H1 (cell line): Measurements from ENCODE around the gene CACNA2D1. TPM values are rescaled to one million over a fixed set of nuclear protein-coding genes. Genes with fewer than 3 reads are reported as not detected.

Experiments used
- CTCF ChIA-PET: fragments of 300-600 bp; sonication (Branson Sonifier 250); formaldehyde crosslinking; loops from one replicate; lab custom pipeline; 2021; ENCODE audit not compliant: partially characterized antibody; lab: Charles Lee
- POLR2A ChIA-PET: fragments of 300-600 bp; sonication (Branson Sonifier 250); formaldehyde crosslinking; loops from one replicate; lab custom pipeline; 2021; ENCODE audit warnings: inconsistent platforms; ENCODE audit not compliant: partially characterized antibody; lab: Charles Lee
- DNase-seq, 2 experiments: peaks; one replicate each; pipeline versions ENCODE4 v3.0.0 to v3.0.0-alpha.2; 2010 to 2022; ENCODE audit warnings: low spot score in 2 of 2, low read depth in 1 of 2, mixed read lengths in 1 of 2
- FAIRE-seq: peaks from 2 replicates; lab custom pipeline; 2011; peaks lifted over from hg19 to GRCh38; lab: Jason Lieb, UNC
- H2AFZ ChIP-seq: 2 replicates; pipeline ENCODE4 v1.8.1; 2012; ENCODE audit warnings: low read length, inconsistent platforms
- H2AK5ac ChIP-seq: 2 replicates; pipeline ENCODE4 v1.6.1; 2013; ENCODE audit warnings: low read depth, low read length
- H2BK120ac ChIP-seq: replicated peaks from 2 replicates; pipeline ENCODE3; 2013; ENCODE audit warnings: low read depth, low read length, inconsistent platforms
- H2BK12ac ChIP-seq: 2 replicates; pipeline ENCODE4 v1.6.1; 2013; ENCODE audit warnings: low read depth, low read length
- H2BK15ac ChIP-seq: 2 replicates; pipeline ENCODE4 v1.6.1; 2013; ENCODE audit warnings: low read length
- H2BK20ac ChIP-seq: 2 replicates; pipeline ENCODE4 v1.6.1; 2013; ENCODE audit warnings: low read length
- H2BK5ac ChIP-seq: 2 replicates; pipeline ENCODE4 v1.6.1; 2013; ENCODE audit warnings: low read depth, low read length
- H3K14ac ChIP-seq: 2 replicates; pipeline ENCODE4 v1.6.1; 2013; ENCODE audit warnings: inconsistent platforms; ENCODE audit not compliant: insufficient read length
- H3K18ac ChIP-seq: 2 replicates; pipeline ENCODE4 v1.6.1; 2013; ENCODE audit warnings: low read length; ENCODE audit errors: extremely low read depth
- H3K23ac ChIP-seq: 2 replicates; pipeline ENCODE4 v1.6.1; 2013; ENCODE audit warnings: inconsistent platforms; ENCODE audit not compliant: insufficient read length
- H3K23me2 ChIP-seq: 2 replicates; pipeline ENCODE4 v1.6.1; 2013; ENCODE audit warnings: low read depth, low read length
- H3K27ac ChIP-seq: 2 replicates; pipeline ENCODE4 v1.6.1; 2011; ENCODE audit warnings: low read depth, low read length, inconsistent platforms
- H3K27me3 ChIP-seq, 4 experiments: replicated peaks in 1 of 4; 1 replicate in 1 of 4; 2 replicates in 3 of 4; pipeline versions ENCODE4 v1.6.1 to v1.8.1; 2011 to 2013; ENCODE audit warnings: low read length in 3 of 4, mild to moderate bottlenecking in 3 of 4, inconsistent platforms in 2 of 4, mixed read lengths in 2 of 4, moderate library complexity in 1 of 4; ENCODE audit not compliant: control insufficient read depth in 3 of 4, insufficient read depth in 3 of 4; ENCODE audit errors: extremely low read depth in 1 of 4
- H3K36me3 ChIP-seq, 4 experiments: 2 replicates each; pipeline versions ENCODE4 v1.6.1 to v1.8.1; 2011 to 2013; ENCODE audit warnings: mild to moderate bottlenecking in 4 of 4, low read length in 3 of 4, moderate library complexity in 2 of 4, control low read depth in 1 of 4, inconsistent platforms in 1 of 4; ENCODE audit not compliant: insufficient read depth in 4 of 4, control insufficient read depth in 2 of 4
- H3K4ac ChIP-seq: replicated peaks from 2 replicates; pipeline ENCODE3; 2013; ENCODE audit warnings: low read length, low read depth, mixed read lengths, inconsistent platforms; ENCODE audit not compliant: insufficient read length
- H3K4me1 ChIP-seq, 4 experiments: replicated peaks in 1 of 4; 1 replicate in 1 of 4; 2 replicates in 3 of 4; pipeline versions ENCODE4 v1.6.1 to v1.8.1; 2011 to 2013; ENCODE audit warnings: low read length in 3 of 4, inconsistent platforms in 2 of 4, mixed read lengths in 1 of 4; ENCODE audit not compliant: insufficient read depth in 4 of 4, control insufficient read depth in 3 of 4
- H3K4me2 ChIP-seq, 2 experiments: 2 replicates each; pipeline versions ENCODE4 v1.6.1 to v1.8.1; 2011 to 2013; ENCODE audit warnings: low read depth in 2 of 2, low read length in 2 of 2, control low read depth in 1 of 2, inconsistent platforms in 1 of 2, mild to moderate bottlenecking in 1 of 2; ENCODE audit not compliant: insufficient read depth in 1 of 2
- H3K4me3 ChIP-seq, 4 experiments: fragments of 200-600, 300-600 bp in 1 of 4; sonication (generic), shearing (Covaris generic), sonication (Bioruptor Twin) in 1 of 4; 2 replicates each; pipeline versions ENCODE4 v1.5.1 to v1.8.1; 2011 to 2016; ENCODE audit warnings: low read length in 4 of 4, low read depth in 3 of 4, control low read depth in 2 of 4, inconsistent platforms in 2 of 4, mild to moderate bottlenecking in 2 of 4, mixed read lengths in 1 of 4, moderate library complexity in 1 of 4; ENCODE audit not compliant: insufficient read depth in 2 of 4; ENCODE audit errors: extremely low read depth in 1 of 4
- H3K56ac ChIP-seq: replicated peaks from 2 replicates; pipeline ENCODE3; 2013; ENCODE audit warnings: low read depth, mild to moderate bottlenecking, mixed read lengths, low read length, inconsistent platforms; ENCODE audit not compliant: insufficient read length
- H3K79me1 ChIP-seq: 2 replicates; pipeline ENCODE4 v1.6.1; 2013; ENCODE audit warnings: low read depth, low read length, control low read depth
- H3K79me2 ChIP-seq, 2 experiments: 2 replicates each; pipeline versions ENCODE4 v1.6.1 to v1.8.1; 2012 to 2013; ENCODE audit warnings: low read length in 2 of 2, mild to moderate bottlenecking in 2 of 2, inconsistent platforms in 1 of 2; ENCODE audit not compliant: insufficient read depth in 2 of 2, control insufficient read depth in 1 of 2
- H3K9ac ChIP-seq, 4 experiments: replicated peaks in 1 of 4; 1 replicate in 1 of 4; 2 replicates in 3 of 4; pipeline versions ENCODE4 v1.6.1 to v1.8.1; 2011 to 2013; ENCODE audit warnings: low read depth in 3 of 4, low read length in 3 of 4, control low read depth in 2 of 4, mild to moderate bottlenecking in 2 of 4, moderate library complexity in 2 of 4, inconsistent platforms in 1 of 4; ENCODE audit errors: extremely low read depth in 1 of 4
- H3K9me3 ChIP-seq, 2 experiments: 2 replicates each; pipeline versions ENCODE4 v1.6.1 to v1.8.1; 2012 to 2013; ENCODE audit warnings: mild to moderate bottlenecking in 2 of 2, moderate library complexity in 2 of 2, control low read depth in 1 of 2, inconsistent platforms in 1 of 2, low read depth in 1 of 2, low read length in 1 of 2, mixed read lengths in 1 of 2; ENCODE audit not compliant: insufficient read depth in 2 of 2
- H4K20me1 ChIP-seq, 2 experiments: replicated peaks in 1 of 2; 2 replicates each; pipeline versions ENCODE3 to v1.8.1; 2011 to 2013; ENCODE audit warnings: inconsistent platforms in 2 of 2, low read length in 2 of 2, mild to moderate bottlenecking in 1 of 2; ENCODE audit not compliant: insufficient read depth in 2 of 2, control insufficient read depth in 1 of 2
- H4K5ac ChIP-seq: 2 replicates; pipeline ENCODE4 v1.6.1; 2013; ENCODE audit warnings: low read length, low read depth, mixed read lengths, inconsistent platforms; ENCODE audit not compliant: insufficient read length
- H4K8ac ChIP-seq: 2 replicates; pipeline ENCODE4 v1.8.0; 2013; ENCODE audit warnings: mild to moderate bottlenecking, moderate library complexity, low read length, inconsistent platforms; ENCODE audit not compliant: insufficient read depth; ENCODE audit errors: extremely low read depth
- H4K91ac ChIP-seq: replicated peaks from 2 replicates; pipeline ENCODE3; 2013; ENCODE audit warnings: low read length, mixed read lengths, inconsistent platforms; ENCODE audit not compliant: insufficient read length
- ATF2 ChIP-seq: IDR thresholded peaks from 2 replicates; pipeline ENCODE4 v1.6.1; 2012; ENCODE audit warnings: low read length, inconsistent platforms
- E2F6 ChIP-seq: IDR thresholded peaks from 2 replicates; pipeline ENCODE4 v1.6.1; 2012; ENCODE audit warnings: inconsistent platforms
- MAFK ChIP-seq: IDR thresholded peaks from 2 replicates; pipeline ENCODE4 v1.6.1; 2012; ENCODE audit warnings: low read depth, mild to moderate bottlenecking, improper control_type of control experiment, low read length
- NRF1 ChIP-seq: IDR thresholded peaks from 2 replicates; pipeline ENCODE4 v1.6.1; 2011; ENCODE audit warnings: mild to moderate bottlenecking, low read depth, low read length, improper control_type of control experiment
- SP4 ChIP-seq: IDR thresholded peaks from 2 replicates; pipeline ENCODE4 v1.6.1; 2012; ENCODE audit warnings: low read length, inconsistent platforms
- WGBS, 2 experiments: shearing (Covaris generic) in 1 of 2; methylation state at CpG; one replicate each; pipeline versions ENCODE4 v1.1.6 to v1.1.7; 2013 to 2015; ENCODE audit warnings: low lambda C conversion rate in 2 of 2, mixed read lengths in 2 of 2, inconsistent platforms in 1 of 2, low coverage in 1 of 2, missing lambda C conversion rate in 1 of 2; ENCODE audit not compliant: insufficient replicate concordance in 2 of 2, insufficient coverage in 1 of 2, insufficient read length in 1 of 2; ENCODE audit errors: extremely low coverage in 1 of 2, missing lambda C conversion rate in 1 of 2; 5-methylcytosine and 5-hydroxymethylcytosine counted together
- polyA plus RNA-seq, 7 experiments: library from polyadenylated mRNA; depleted of rRNA in 3 of 7; stranded (reverse) in 5 of 7; unstranded in 2 of 7; fragments of >200 nt in 5 of 7; fragments of 200-250 nt in 2 of 7; gene quantifications; 1 replicate in 5 of 7; 2 replicates in 1 of 7; 4 replicates in 1 of 7; pipeline versions ENCODE4 v1.2.1 to v1.2.3, GENCODE V29; 2011 to 2013; ENCODE audit warnings: missing spikeins in 2 of 7, mixed read lengths in 2 of 7
- total RNA-seq: library from RNA; stranded (reverse); fragmentation: NEBNext Ultra II Directional; extraction: Animal tissue kit (Norgen Biotek cat#: 25700); gene quantifications from 2 replicates; pipeline ENCODE4 v1.2.1, GENCODE V29; 2021

The CACNA2D1 gene
- total and polyA plus RNA-seq, 2 of the 8 experiments (the other 6 are each of a cell fraction or from before 2014, with no cell fraction given) = 4.3 to 27.3 TPM

GRCh38 chr7:82021036-82021435, 422.5 kb downstream of the CACNA2D1 start:
- CTCF ChIA-PET = interaction anchor here (1.2 kb wide), 1 partner anchor 521 kb away, joined by 4 read pairs; no protein-coding TSS in a partner anchor

More at GRCh38 chr7:82021036-82021435, 422.5 kb downstream of the CACNA2D1 start:
- Histone ChIP-seq H3K4me3 (no peak overlapping the region), H3K23me2 (no peaks in the 10 kb centered on the region), H3K56ac (no peak overlapping the region), H3K4ac (no peak overlapping the region), H3K14ac (no peak overlapping the region), H2BK15ac (no peak overlapping the region), H2BK20ac (no peak overlapping the region), H2BK12ac (no peak overlapping the region), H4K8ac (no peak overlapping the region), H3K27me3 (no peaks in the 10 kb centered on the region), H3K4me1 (no peaks in the 10 kb centered on the region), H3K79me2 (no peaks in the 10 kb centered on the region), H3K27ac (no peak overlapping the region), H4K20me1 (no peaks in the 10 kb centered on the region), H2BK120ac (no peak overlapping the region), H3K36me3 (no peaks in the 10 kb centered on the region), H3K9me3 (no peaks in the 10 kb centered on the region), H4K91ac (no peak overlapping the region), H3K23ac (no peak overlapping the region), H2BK5ac (no peak overlapping the region), H4K5ac (no peak overlapping the region), H3K4me2 (no peak overlapping the region), H3K18ac (no peak overlapping the region), H3K9ac (no peak overlapping the region), H2AFZ (no peak overlapping the region), H2AK5ac (no peak overlapping the region), H3K79me1 (no peaks in the 10 kb centered on the region)
- DNase-seq (no peak), FAIRE-seq (no peak)
- POLR2A ChIA-PET = no interaction called here
- 86% methylated on average over 2 of the region's 2 CpGs; no CpG with 5 or more reads in 1 of the 2 experiments for WGBS, 2 experiments
- no peak for TF ChIP-seq ATF2
- no peak for TF ChIP-seq MAFK
- no peak for TF ChIP-seq E2F6
- no peak for TF ChIP-seq SP4
- TF ChIP-seq NRF1 = no peak
